ENCODE results near the gene NDUFB10. TPM values are rescaled to one million over a fixed set of nuclear protein-coding genes. Genes with fewer than 3 reads are reported as not detected.
A peak's percentile ranks its signal among the peaks of the same experiment; 100 is the strongest.

The NDUFB10 gene
- 100 to 1,000 TPM; 163 to 200 (median 194) TPM for polyA plus RNA-seq (ENCODE audit: low read depth in 6 of 6)

DNA sequence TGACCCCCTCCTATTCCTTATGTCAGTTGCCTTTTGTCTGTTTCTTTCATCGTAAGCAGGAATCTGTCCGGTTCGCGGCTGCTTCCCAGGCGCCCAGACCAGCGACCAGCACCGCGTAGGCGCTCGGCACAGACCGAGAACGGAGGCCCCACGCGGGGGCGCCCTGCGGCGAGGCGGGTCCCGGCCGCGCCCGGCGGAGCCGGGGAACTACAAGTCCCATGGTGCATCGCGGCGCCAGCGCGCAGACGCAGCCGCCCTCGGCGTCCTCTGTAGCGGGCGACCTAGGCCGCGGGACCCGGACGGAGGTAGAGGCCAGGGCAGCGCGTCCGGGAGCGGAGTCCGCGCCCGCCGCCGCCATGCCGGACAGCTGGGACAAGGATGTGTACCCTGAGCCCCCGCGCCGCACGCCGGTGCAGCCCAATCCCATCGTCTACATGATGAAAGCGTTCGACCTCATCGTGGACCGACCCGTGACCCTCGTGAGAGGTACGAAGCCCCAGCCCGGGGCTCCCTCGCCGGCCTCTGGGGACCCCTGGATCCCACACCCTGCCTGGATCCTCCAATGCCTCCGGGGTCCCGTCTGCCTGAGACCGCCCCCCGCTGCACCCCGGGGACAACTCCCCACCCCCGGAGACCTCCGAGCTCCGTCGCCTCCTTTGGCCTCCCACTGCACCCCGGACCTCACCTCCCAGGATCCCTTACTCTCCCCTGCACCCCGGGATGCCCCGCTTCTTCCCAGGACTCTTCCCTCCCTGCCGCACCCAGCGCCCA is at the start of gene NDUFB10:
Gene NDUFB10, plus strand, starts transcription at position 270 of the 771 bp plus-strand sequence. Its CDS starts 87 bp downstream, at position 357.
- H3K27ac Mint-ChIP-seq = peak within 1 kb of the TSS; percentile 72 to 98 (median 88)
- H3K4me3 Mint-ChIP-seq = peak within 1 kb of the TSS; percentile 86 to 96 (median 90)
- ATAC-seq (ENCODE audit: low read depth in 2 of 2) (peak; percentile 89 to 94), DNase-seq (peak; percentile 91)
- H3K4me1 Mint-ChIP-seq = peaks cover 25 to 37% (median 34%) of the 10 kb centered on the region in 3 donors
- H3K9me3 Mint-ChIP-seq = peaks cover 0 to 2% (median 0%) of the 10 kb centered on the region in 7 donors
- H3K36me3 Mint-ChIP-seq = peaks cover 5 to 8% of the 10 kb centered on the region in 2 donors
- H3K27me3 Mint-ChIP-seq = peaks cover 0 to 4% (median 0%) of the 10 kb centered on the region in 3 donors

DNA sequence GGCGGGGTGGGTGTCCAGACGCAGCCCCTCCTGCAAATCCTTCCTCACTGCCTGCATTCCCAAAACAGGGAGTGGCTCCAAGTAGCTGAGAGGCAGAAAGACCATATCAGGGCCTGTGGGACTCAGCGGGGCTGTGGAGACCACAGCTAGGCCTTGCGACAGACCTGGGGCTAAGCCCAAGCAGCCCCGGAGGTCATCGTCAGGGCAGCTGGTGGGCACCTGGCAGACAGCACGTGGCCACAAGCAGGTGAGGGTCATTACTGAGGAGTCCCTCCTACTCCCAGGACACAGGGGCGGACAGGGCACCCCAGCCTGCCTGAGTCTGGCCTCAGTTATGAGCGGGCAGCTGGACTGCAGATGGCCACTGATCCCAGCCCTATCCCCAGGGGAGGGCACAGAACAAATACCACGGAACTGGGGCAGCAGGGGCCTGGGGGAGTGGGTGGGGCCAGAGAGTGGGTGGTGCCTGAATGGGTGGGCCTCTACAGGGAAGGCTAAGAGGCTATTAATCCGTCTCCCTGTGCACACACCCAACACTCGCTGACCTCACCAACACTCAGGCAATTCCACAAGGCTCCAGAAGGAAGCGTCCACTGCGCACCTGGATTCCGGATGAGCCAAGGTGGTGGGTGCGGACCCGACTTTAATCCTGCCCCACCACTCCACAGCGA is 49.6 kb upstream of the NDUFB10 start:
- Mint-ChIP-seq H3K27ac (no peak overlapping the region), H3K4me1 (peaks cover 0 to under 1% (median 0%) of the 10 kb centered on the region in 3 donors), H3K9me3 (no peaks in the 10 kb centered on the region), H3K27me3 (peaks cover 9 to 24% (median 16%) of the 10 kb centered on the region in 3 donors), H3K4me3 (no peak overlapping the region), H3K36me3 (no peaks in the 10 kb centered on the region)
- DNase-seq (no peak), ATAC-seq (ENCODE audit: low read depth in 2 of 2) (no peak)

DNA sequence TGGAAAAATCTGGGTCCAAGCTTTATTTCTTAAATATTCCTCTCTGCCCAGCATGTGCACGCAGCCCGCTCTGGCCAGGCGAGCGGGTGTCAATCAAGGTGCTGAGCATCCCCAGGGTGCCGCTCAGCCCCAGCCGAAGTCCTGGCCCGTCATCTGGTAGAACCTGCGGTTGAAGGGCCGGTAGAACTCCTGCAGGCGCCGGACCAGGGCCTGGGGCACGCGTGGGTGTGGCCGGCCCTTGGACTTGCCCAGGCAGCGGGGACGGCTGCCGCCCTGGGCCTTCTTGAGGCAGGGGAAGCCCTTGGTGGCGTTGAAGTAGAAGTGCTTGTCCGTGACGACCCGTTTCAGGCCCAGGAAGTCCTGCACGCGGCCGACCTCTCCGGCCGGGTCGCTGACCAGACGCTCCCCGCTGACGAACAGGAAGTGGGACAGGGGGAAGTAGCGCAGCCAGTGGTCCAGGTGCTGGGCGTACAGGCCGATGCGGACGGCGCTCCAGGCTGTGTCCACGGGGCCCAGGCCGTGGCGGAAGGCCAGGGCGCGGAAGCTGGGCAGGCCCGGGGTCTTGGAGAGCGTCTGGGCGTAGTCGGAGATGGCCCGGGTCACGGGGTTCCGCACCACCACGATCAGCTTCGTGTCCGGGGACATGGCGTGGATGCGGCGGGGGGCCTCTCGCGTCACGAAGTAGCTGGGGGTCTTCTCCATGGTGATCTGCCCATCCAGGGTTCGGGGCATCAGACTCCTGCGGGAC is 47.7 kb upstream of the NDUFB10 start:
- peaks cover 9 to 34% (median 29%) of the 10 kb centered on the region in 3 donors for H3K27me3 Mint-ChIP-seq
- H3K4me3 Mint-ChIP-seq = no peak overlapping the region
- DNase-seq = no peak
- no peaks in the 10 kb centered on the region for H3K36me3 Mint-ChIP-seq
- no peak overlapping the region for H3K27ac Mint-ChIP-seq
- peaks cover 0 to under 1% (median 0%) of the 10 kb centered on the region in 3 donors for H3K4me1 Mint-ChIP-seq
- ATAC-seq (ENCODE audit: low read depth in 2 of 2) = no peak
- H3K9me3 Mint-ChIP-seq = no peaks in the 10 kb centered on the region

GRCh38 chr16:1912215-1912543 is 47.2 kb upstream of the NDUFB10 start:
- DNase-seq (no peak), ATAC-seq (ENCODE audit: low read depth in 2 of 2) (no peak)
- Mint-ChIP-seq H3K27ac (no peak overlapping the region), H3K9me3 (no peaks in the 10 kb centered on the region), H3K4me1 (peaks cover 0 to 4% (median 0%) of the 10 kb centered on the region in 3 donors), H3K36me3 (no peaks in the 10 kb centered on the region), H3K27me3 (peaks cover 6 to 40% (median 34%) of the 10 kb centered on the region in 3 donors), H3K4me3 (peak overlapping the region in 1 of 8 donors; percentile 59)

DNA sequence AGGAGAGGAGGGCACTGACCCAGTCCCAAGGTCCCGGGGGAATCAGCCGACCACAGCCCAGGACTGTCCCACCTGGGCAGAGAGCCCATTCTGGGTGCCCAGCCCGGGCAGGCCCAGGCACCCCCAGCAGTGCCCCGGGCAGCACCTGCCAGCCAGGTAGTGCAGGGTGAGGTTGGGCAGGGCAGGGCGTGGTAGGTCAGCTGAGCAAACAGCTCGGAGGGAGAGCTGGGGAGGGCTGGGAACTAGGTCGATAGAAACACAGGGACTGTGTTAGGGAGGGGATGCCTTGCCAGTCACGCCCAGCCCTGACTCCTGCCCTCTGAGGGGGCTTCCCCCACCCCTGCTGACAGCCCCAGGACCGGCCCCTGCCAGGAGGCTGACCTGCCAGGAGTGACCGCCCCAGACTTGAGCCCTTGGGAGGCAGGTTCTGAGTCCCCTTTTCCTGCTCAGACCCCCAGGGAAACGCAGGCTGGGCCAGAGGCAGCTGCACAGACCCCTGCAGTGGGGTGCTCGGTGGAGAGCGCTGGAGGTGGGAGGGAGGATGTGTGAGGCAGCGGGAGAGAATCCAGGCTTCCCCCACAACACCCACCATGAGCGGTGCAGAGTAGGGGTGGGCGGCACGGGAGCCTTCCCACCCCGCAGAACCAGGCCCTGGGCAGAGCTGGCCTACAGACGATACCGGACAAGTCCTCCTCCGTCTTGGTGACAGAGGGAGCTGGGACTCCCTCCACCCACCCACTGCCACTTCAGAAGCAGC is 45.8 kb upstream of the NDUFB10 start:
- peaks cover 5 to 39% (median 34%) of the 10 kb centered on the region in 3 donors for H3K27me3 Mint-ChIP-seq
- DNase-seq (no peak), ATAC-seq (ENCODE audit: low read depth in 2 of 2) (no peak)
- no peak overlapping the region for H3K27ac Mint-ChIP-seq
- H3K4me3 Mint-ChIP-seq = no peak overlapping the region
- no peaks in the 10 kb centered on the region for H3K36me3 Mint-ChIP-seq
- peaks cover 0 to 4% (median 0%) of the 10 kb centered on the region in 3 donors for H3K4me1 Mint-ChIP-seq
- no peaks in the 10 kb centered on the region for H3K9me3 Mint-ChIP-seq

DNA sequence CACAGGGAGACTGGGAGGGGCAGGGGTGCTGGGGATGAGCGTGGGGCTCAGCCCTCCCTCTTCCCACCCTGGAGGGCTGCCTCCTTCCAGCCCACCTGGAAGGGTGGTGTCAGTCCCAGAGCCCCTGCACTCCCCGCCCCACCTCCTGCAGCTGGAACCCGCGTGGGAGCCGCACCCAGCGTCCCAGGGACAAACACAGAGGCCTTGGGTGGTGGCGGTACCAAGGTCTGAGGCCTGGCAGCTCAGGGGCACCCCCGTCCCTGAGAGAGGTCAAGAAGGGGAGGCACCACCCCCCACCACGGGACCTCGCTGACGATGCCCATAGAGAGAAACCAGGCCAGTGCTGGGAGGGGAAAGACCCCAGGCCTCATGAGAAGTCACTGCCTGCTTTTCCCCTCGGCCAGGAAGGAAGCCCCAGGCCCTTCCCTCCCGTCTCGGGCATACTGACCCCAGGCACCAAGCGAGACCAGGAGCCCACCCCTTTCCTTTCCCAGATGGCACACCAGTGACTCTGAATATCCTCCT is 45.2 kb upstream of the NDUFB10 start:
- DNase-seq (no peak), ATAC-seq (ENCODE audit: low read depth in 2 of 2) (no peak)
- no peak overlapping the region for H3K4me3 Mint-ChIP-seq
- peaks cover 0 to 4% (median 2%) of the 10 kb centered on the region in 3 donors for H3K4me1 Mint-ChIP-seq
- H3K27me3 Mint-ChIP-seq = peaks cover 0 to 39% (median 33%) of the 10 kb centered on the region in 3 donors
- no peaks in the 10 kb centered on the region for H3K9me3 Mint-ChIP-seq
- no peak overlapping the region for H3K27ac Mint-ChIP-seq
- H3K36me3 Mint-ChIP-seq = no peaks in the 10 kb centered on the region

- Mint-ChIP-seq H3K9me3 (no peaks in the 10 kb centered on the region), H3K27me3 (peaks cover 0 to 45% (median 33%) of the 10 kb centered on the region in 3 donors), H3K36me3 (no peaks in the 10 kb centered on the region), H3K4me1 (peaks cover 0 to 4% (median 2%) of the 10 kb centered on the region in 3 donors), H3K4me3 (no peak overlapping the region), H3K27ac (no peak overlapping the region)
- ATAC-seq (ENCODE audit: low read depth in 2 of 2) (no peak), DNase-seq (no peak)
Measured at GRCh38 chr16:1914988-1915387, 44.4 kb upstream of the NDUFB10 start.

DNA sequence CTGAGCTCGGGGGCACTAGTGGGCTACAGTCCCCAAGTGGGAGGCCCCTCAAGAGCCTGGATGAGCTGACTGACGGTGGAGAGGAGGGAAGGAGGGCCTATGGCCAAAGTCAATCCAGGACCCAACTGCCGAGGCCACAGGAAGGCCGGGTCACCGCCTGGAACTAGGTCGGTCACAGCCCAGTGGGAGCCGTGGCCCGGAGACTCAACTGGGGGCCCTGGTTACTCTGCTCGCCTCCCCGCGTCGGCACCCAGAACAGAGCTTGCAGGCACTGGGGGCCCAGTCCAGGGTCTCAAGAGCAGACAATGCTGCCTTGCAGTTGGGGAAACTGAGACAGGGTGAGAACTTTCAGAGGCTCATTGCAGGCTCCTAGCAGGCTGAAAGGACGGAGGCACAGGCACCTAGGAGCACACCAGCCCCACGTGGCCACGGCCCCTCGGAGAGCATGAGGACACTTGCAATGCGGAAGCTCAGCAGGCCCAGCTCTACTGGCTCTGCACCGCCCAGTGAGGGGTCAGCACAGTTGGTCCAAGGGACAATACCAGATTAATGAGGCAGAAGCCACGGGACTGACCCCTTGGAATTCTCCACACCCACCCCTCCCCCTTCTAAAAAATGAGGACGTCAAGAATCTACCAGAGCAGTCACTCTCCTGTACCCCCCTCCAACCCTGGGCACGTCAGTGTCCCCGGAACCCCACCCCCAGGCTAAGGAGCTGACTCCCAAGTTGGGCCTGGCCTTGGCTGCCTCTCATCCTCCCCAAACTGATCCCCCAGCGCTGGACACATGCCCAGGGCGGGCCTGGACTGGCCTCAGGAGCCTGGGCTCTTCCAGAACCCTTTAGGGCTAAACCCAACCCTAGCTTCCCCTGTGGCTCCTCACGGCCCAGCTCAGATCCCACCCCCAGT is 43.4 kb upstream of the NDUFB10 start:
- ATAC-seq (ENCODE audit: low read depth in 2 of 2) (no peak), DNase-seq (no peak)
- Mint-ChIP-seq H3K36me3 (no peaks in the 10 kb centered on the region), H3K9me3 (no peaks in the 10 kb centered on the region), H3K4me3 (no peak overlapping the region), H3K27ac (peak overlapping the region in 1 of 6 donors; percentile 70), H3K27me3 (peaks cover 3 to 55% (median 43%) of the 10 kb centered on the region in 3 donors), H3K4me1 (peaks cover 0 to 8% (median 8%) of the 10 kb centered on the region in 3 donors)

GRCh38 chr16:1916640-1916990 is 42.7 kb upstream of the NDUFB10 start:
- H3K36me3 Mint-ChIP-seq = no peaks in the 10 kb centered on the region
- peaks cover 0 to 2% (median 0%) of the 10 kb centered on the region in 7 donors for H3K9me3 Mint-ChIP-seq
- ATAC-seq (ENCODE audit: low read depth in 2 of 2) (no peak), DNase-seq (no peak)
- H3K4me3 Mint-ChIP-seq = no peak overlapping the region
- H3K27me3 Mint-ChIP-seq = peaks cover 10 to 61% (median 49%) of the 10 kb centered on the region in 3 donors
- peaks cover 0 to 14% (median 8%) of the 10 kb centered on the region in 3 donors for H3K4me1 Mint-ChIP-seq
- H3K27ac Mint-ChIP-seq = peak overlapping the region in 2 of 6 donors; percentile 70 to 90

- H3K4me3 Mint-ChIP-seq = no peak overlapping the region
- peaks cover 10 to 66% (median 51%) of the 10 kb centered on the region in 3 donors for H3K27me3 Mint-ChIP-seq
- no peak for ATAC-seq (ENCODE audit: low read depth in 2 of 2)
- H3K36me3 Mint-ChIP-seq = no peaks in the 10 kb centered on the region
- no peak for DNase-seq
- peak overlapping the region in 1 of 6 donors; percentile 90 for H3K27ac Mint-ChIP-seq
- peaks cover 0 to 2% (median 0%) of the 10 kb centered on the region in 7 donors for H3K9me3 Mint-ChIP-seq
- peaks cover 0 to 14% (median 8%) of the 10 kb centered on the region in 3 donors for H3K4me1 Mint-ChIP-seq
Measured at GRCh38 chr16:1917056-1917664, 42.2 kb upstream of the NDUFB10 start.

DNA sequence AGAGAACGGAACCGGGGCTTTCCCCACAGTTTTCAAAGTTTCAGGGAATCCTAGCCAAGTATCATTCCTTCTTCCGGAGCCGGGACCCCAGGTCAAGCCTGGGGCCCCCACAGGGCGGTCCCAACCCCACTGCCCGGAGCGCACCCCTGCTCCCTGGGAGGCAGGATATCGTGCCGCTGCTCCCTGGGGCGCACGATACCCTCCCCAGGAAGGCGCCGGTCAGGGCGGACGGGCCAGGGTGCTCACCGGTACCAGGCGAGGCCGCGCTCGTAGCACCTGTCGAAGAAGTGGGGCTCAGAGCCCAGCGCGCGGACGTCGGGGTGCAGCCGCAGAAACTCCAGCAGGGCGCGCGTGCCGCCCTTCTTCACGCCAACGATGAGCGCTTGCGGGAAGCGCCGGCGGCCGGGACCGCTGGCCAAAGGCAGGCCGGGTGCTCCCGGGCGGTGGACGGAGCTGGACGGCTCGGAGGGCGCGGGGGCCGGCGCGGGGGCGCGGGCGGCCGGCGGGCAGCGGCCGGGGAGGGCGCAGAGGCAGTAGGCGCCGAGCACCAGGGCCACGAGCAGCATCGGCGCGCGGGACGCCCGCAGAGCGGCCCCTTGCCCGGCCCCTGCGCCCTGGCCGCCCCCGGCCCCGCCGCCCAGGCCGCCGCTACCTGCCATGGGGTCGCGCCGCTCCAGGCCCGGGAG is 41.5 kb upstream of the NDUFB10 start:
- no peak overlapping the region for H3K27ac Mint-ChIP-seq
- no peak overlapping the region for H3K4me3 Mint-ChIP-seq
- no peak for DNase-seq
- H3K4me1 Mint-ChIP-seq = peaks cover 0 to 16% (median 8%) of the 10 kb centered on the region in 3 donors
- H3K9me3 Mint-ChIP-seq = peaks cover 0 to 5% (median 2%) of the 10 kb centered on the region in 7 donors
- H3K36me3 Mint-ChIP-seq = no peaks in the 10 kb centered on the region
- no peak for ATAC-seq (ENCODE audit: low read depth in 2 of 2)
- peaks cover 16 to 72% (median 57%) of the 10 kb centered on the region in 3 donors for H3K27me3 Mint-ChIP-seq
